ENCODE data around the gene STK25.

Gene STK25

GRCh38 chr2:241508240-241509154 lies at the start of gene STK25:
Gene STK25 (minus strand): TSS chr2:241508584. CDS start chr2:241508035, 549 bp downstream.
- peak; percentile 91 to 98 (median 96) for DNase-seq

GRCh38 chr2:241556746-241557145 lies 48.4 kb upstream of the STK25 start:
- no peak for DNase-seq

DNA sequence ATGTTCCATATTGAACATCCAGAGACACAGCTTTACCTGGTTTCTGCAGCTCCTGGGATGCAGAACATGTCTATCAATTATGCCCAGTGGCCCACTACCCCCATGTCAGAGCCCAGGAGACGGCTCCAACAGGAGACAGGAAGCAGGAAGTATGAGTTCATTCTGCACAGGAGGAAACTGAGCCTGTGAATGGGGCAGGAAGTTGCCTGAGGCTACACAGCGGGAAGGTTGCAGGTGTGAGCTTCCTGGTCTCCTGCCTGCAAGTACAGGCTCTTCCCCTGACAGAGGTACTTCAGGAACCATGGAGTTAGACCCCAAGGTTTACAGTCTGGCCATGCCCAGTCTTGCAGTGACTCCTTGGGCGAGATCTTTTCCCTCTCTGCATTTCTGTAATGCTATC lies 47.3 kb upstream of the STK25 start:
- no peak for DNase-seq

- no peak for DNase-seq
These were observed 46.4 kb upstream of the STK25 start for GRCh38 chr2:241554610-241555322.

DNA sequence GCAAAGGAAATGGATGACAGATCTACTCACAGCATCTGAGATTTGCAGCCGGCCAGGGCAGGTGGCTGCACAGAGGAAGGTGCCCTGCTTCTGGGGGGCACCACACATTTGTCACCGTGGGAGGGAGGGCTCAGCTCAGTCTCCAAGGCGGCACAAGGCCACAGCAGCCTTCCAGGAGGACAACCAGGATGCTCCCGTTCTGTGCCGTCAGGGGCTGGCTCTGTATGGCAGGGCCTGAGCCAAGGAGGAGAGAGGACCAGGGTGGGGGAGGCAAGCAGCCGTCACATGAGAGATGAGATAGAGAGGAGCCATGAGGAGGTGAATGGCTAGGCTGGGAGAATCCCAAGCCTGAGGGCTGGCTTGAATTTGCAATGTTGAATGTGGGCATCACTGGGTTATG lies 45.6 kb upstream of the STK25 start:
- no peak for DNase-seq

- DNase-seq = no peak
These were observed 45.1 kb upstream of the STK25 start for GRCh38 chr2:241553512-241553830.

GRCh38 chr2:241551998-241552737 lies 43.8 kb upstream of the STK25 start:
- DNase-seq = no peak

- no peak for DNase-seq
These were observed 43.2 kb upstream of the STK25 start for GRCh38 chr2:241551599-241551997.

GRCh38 chr2:241550616-241551580 lies 42.5 kb upstream of the STK25 start:
- no peak for DNase-seq

DNA sequence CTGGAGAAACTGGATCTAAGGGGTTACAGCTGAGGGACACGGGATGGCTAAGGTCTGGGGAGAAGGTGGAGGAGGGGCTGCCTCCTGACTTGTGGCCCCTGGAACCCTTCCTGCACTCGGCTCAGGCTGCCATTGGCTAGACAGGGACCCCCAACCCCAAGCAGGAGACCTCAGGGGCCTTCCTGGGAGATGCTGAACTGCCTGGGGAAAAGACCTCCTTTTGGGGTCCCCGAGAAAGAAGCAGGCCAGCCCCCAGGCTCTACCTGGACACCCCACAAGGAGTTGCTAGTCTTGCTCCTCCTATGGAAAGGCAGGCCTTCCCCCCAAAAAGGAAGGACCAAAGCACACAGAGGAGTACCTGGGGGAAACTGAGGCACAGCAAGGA lies 40.1 kb upstream of the STK25 start:
- DNase-seq = no peak

DNA sequence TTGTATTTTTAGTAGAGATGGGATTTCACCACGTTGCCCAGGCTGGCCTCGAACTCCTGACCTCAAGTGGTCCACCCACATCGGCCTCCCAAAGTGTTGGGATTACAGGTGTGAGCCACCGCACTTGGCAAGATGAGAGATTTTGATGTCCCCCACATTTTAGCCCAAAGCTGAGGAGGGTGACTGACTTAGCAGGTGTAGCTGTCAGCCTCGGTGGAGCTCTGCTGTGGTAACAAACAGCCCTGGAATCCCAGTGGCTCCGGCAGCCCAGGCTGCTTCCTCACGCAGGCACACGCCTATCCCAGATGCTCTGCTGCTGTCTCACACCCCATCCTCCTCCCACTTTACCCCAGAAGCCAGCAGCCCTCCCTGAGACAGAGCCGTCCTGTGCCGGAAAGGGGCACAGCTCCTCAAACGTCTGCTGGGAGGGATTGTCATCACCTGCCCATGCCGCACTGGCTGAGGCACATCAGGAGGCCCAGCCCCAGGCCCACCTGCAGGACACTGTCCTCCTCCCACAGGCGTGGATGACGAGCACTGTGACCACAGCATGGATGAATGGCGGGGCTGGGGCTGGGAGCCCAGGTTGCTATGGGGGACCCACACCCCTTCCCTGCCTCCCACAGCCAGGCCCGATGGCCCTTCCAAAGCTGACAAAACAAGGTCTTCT lies 39.5 kb upstream of the STK25 start:
- no peak for DNase-seq

DNA sequence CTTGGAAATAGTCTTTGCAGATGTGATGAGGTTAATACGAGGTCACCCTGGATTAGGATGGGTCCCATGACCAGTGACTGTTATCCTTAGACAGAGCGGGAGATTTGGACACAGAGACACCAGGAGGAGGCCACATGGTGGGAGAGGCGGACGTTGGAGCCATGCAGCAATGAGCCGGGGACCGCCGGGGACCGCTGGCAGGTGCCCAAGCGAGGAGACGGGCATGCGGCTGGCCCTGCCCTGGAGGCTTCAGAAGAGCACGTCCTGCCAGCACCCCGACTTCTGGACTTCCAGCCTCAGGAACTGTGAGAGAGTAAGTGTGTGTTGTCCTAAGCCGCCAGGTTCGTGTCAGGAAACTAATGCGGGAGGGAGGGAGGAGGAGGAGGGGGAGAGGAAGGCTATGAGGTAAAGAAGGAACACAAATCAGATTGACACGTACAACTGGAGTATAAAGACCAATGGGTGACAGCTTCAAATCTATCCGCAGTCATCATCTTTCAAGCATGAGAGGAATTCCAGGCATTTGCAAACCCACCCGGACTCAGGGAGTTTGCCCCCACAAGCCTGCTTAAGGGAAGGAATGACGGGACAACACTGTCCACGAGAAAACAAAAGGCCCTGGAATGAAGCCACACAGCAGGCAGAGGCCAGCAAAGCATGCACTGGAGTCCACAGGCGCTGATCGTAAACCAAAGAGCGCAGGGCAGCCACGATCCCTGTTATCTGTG lies 38.6 kb upstream of the STK25 start:
- no peak for DNase-seq

DNA sequence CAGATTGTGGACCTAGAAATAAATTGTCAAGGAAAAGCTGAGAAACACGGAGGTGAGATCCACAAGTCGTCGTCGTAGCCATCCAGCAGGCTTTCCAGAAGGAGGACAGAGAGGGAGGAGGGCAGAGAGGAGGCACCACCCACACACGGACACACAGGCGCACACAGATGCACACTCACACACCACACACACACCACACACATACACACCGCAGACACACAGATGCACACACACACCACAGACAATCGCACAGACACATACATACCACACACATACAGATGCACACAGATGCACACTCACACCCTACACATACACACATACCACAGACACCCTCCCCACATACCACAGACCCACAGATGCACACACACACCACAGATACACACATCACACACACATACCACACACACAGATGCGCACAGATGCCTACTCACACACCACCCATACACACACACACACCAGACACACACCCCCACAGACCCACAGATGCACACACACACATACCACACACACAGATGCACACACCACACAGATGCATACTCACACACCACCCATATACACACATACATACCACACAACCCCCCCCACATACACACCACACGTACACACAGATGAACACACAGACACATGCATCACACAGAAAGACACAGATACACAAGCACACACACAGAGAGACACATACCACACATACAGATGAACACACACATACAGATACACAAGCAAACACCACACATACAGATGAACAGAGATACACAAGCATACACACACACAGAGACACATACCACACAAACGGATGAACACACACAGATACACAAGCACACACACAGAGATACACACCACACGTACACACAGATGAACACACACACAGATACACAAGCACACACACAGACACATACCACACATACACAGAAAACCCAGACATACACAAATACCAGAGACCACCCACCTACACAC lies 37.4 kb upstream of the STK25 start:
- no peak for DNase-seq

DNA sequence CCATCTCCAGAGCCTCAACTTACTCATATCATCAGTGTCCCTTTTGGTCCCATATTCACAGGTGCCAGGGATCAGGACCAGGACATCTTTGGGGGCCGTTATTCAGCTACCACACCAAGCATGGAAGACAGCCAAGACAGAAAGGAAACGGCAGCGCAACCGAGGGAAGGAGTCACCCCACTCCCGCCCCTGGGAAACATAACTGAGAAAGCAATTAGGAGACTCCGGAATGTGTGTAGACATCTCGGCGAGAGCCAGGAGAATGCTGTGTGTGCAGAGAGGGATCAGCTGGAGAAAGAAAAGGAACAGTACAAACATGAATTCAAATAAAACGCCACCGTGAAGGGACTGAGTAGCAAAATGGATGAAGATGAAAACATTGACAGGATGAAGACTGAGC lies 36.7 kb upstream of the STK25 start:
- no peak for DNase-seq

- no peak for DNase-seq
These were observed 33.9 kb upstream of the STK25 start for GRCh38 chr2:241542278-241542605.

- DNase-seq = no peak
These were observed 33.3 kb upstream of the STK25 start for GRCh38 chr2:241541564-241542277.

- DNase-seq = peak; percentile 27 to 43 (median 36)
These were observed 32.6 kb upstream of the STK25 start for GRCh38 chr2:241540771-241541561.

DNA sequence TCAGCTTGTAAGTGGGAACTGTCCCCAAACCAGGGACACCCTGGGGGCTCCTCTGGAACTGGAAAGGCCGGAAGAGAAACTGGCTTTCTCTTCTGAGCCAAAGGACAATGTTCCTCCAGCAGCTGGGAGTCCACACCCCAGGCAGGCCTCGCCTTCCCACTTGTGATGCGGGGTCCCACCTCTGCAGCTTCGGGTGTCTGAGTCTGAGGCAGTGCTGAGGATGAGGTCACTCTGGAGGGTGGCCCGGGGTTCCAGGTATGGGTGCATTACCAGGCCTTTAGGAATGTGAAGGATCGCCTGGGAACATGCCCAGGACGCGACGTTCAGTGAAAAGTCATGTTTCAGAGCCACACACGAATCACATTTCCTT lies 32.0 kb upstream of the STK25 start:
- no peak for DNase-seq

Measured in activated CD4-positive, CD25-positive, alpha-beta regulatory T cell (primary cell).